Naive thymus-derived CD4-positive, alpha-beta T cell (primary cell): ENCODE results near the gene DONSON. TPM values are rescaled to one million over a fixed set of nuclear protein-coding genes. Genes with fewer than 3 reads are reported as not detected.
A peak's percentile ranks its signal among the peaks of the same experiment; 100 is the strongest.

Source experiments
- ATAC-seq: fragments of 150-1000 bp; cut with Tn5 transposase; 2 replicates; pipeline ENCODE4 v1.10.0; 2021; ENCODE audit warnings: mild to moderate bottlenecking, moderate library complexity
- CTCF ChIA-PET: fragments of 350-600 bp; sonication (Branson Sonifier 250); formaldehyde crosslinking; loops from one replicate; lab custom pipeline; 2021; ENCODE audit warnings: antibody characterized with exemption; lab: Charles Lee
- POLR2A ChIA-PET: fragments of 350-600 bp; sonication (Branson Sonifier 250); formaldehyde crosslinking; loops from one replicate; lab custom pipeline; 2021; ENCODE audit warnings: antibody characterized with exemption, inconsistent platforms; lab: Charles Lee
- DNase-seq, 9 donors: peaks; one replicate each; pipeline versions ENCODE4 v3.0.0 to v3.0.0-alpha.2; 2020 to 2022; ENCODE audit warnings: mixed read lengths in 1 of 9
- H3K27ac ChIP-seq: one replicate; pipeline ENCODE4 v1.7.0; 2013; ENCODE audit warnings: mild to moderate bottlenecking, low read depth, low read length, moderate library complexity
- H3K27me3 ChIP-seq, 2 donors: one replicate each; pipeline ENCODE4 v1.7.0; 2013; ENCODE audit warnings: low read length in 2 of 2, mild to moderate bottlenecking in 2 of 2, moderate library complexity in 2 of 2; ENCODE audit not compliant: control insufficient read depth in 2 of 2, insufficient read depth in 2 of 2
- H3K36me3 ChIP-seq, 3 experiments: 1 replicate in 2 of 3; 2 replicates in 1 of 3; pipeline ENCODE4 v1.7.0; 2013; ENCODE audit warnings: low read length in 3 of 3, mild to moderate bottlenecking in 3 of 3, moderate library complexity in 1 of 3; ENCODE audit not compliant: insufficient read depth in 3 of 3, control insufficient read depth in 2 of 3
- H3K4me1 ChIP-seq, 2 donors: one replicate each; pipeline ENCODE4 v1.7.0; 2013; ENCODE audit warnings: low read length in 2 of 2, mild to moderate bottlenecking in 2 of 2, moderate library complexity in 1 of 2; ENCODE audit not compliant: control insufficient read depth in 2 of 2, insufficient read depth in 2 of 2
- H3K4me3 ChIP-seq: 2 replicates; pipeline ENCODE4 v1.7.0; 2013; ENCODE audit warnings: mild to moderate bottlenecking, low read length
- H3K9me3 ChIP-seq, 3 experiments: 1 replicate in 2 of 3; 2 replicates in 1 of 3; pipeline ENCODE4 v1.7.0; 2013; ENCODE audit warnings: low read length in 3 of 3; ENCODE audit not compliant: control insufficient read depth in 2 of 3
- H3K27ac Mint-ChIP-seq, 9 donors: one replicate each; pipeline ENCODE4 v1.8.0; 2020 to 2022; ENCODE audit warnings: mixed read lengths in 9 of 9, mild to moderate bottlenecking in 8 of 9, moderate library complexity in 5 of 9, inconsistent platforms in 2 of 9
- H3K27me3 Mint-ChIP-seq, 5 donors: one replicate each; pipeline ENCODE4 v1.8.0; 2021 to 2022; ENCODE audit warnings: mixed read lengths in 5 of 5, mild to moderate bottlenecking in 1 of 5
- H3K36me3 Mint-ChIP-seq, 5 donors: one replicate each; pipeline ENCODE4 v1.8.0; 2020 to 2022; ENCODE audit warnings: mixed read lengths in 5 of 5, mild to moderate bottlenecking in 3 of 5, inconsistent platforms in 1 of 5
- H3K4me1 Mint-ChIP-seq, 7 donors: one replicate each; pipeline ENCODE4 v1.8.0; 2020 to 2022; ENCODE audit warnings: mixed read lengths in 7 of 7, mild to moderate bottlenecking in 3 of 7, inconsistent platforms in 1 of 7
- H3K4me3 Mint-ChIP-seq, 10 donors: one replicate each; pipeline ENCODE4 v1.8.0; 2020 to 2022; ENCODE audit warnings: mild to moderate bottlenecking in 10 of 10, mixed read lengths in 10 of 10, moderate library complexity in 6 of 10, inconsistent platforms in 2 of 10
- H3K9me3 Mint-ChIP-seq, 11 donors: one replicate each; pipeline ENCODE4 v1.8.0; 2020 to 2022; ENCODE audit warnings: mixed read lengths in 11 of 11, mild to moderate bottlenecking in 4 of 11, inconsistent platforms in 1 of 11, moderate library complexity in 1 of 11
- intact Hi-C, 2 donors: fragments of 100-400 bp; cut with micrococcal nuclease; formaldehyde crosslinking; loops; one replicate each; pipeline ENCODE4 v1.15.1; 2023
- polyA plus RNA-seq, 2 donors: library from polyadenylated mRNA; unstranded; fragments of 300-500 nt; fragmentation: Illumina TruSeq; gene quantifications; one replicate each; pipeline ENCODE4 v1.2.3, GENCODE V29; 2021
- total RNA-seq, 6 experiments: library from RNA in 5 of 6; stranded (reverse) in 5 of 6; gene quantifications; 1 replicate in 5 of 6; 2 replicates in 1 of 6; pipeline ENCODE4 v1.2.3 and lab custom pipeline; 2021 to 2026

Gene DONSON
- total and polyA plus RNA-seq, 7 experiments from 2014 or later, result 4.2 to 30.8 (median 9.6) TPM

GRCh38 chr21:33568448-33568847 lies 20.0 kb downstream of the DONSON start:
- intact Hi-C loops, result no loop called here
- peaks cover 14 to 56% (median 25%) of the 10 kb centered on the region in 3 experiments for H3K36me3 ChIP-seq
- ATAC-seq (no peak), DNase-seq (no peak)
- ChIA-PET POLR2A (no interaction called here), CTCF (no interaction called here)
- no peaks in the 10 kb centered on the region for H3K9me3 ChIP-seq
- Mint-ChIP-seq H3K27me3 (no peaks in the 10 kb centered on the region), H3K36me3 (peaks cover 0 to 29% (median 16%) of the 10 kb centered on the region in 5 donors), H3K4me3 (no peak overlapping the region), H3K9me3 (peaks cover 0 to 2% (median 0%) of the 10 kb centered on the region in 11 donors), H3K4me1 (peaks cover 9 to 41% (median 22%) of the 10 kb centered on the region in 7 donors), H3K27ac (peak overlapping the region in 2 of 9 donors; percentile 15 to 71)
- H3K4me1 ChIP-seq, result no peaks in the 10 kb centered on the region
- H3K27ac ChIP-seq, result no peak overlapping the region
- no peaks in the 10 kb centered on the region for H3K27me3 ChIP-seq
- no peak overlapping the region for H3K4me3 ChIP-seq

GRCh38 chr21:33567914-33568313 lies 20.6 kb downstream of the DONSON start:
- Mint-ChIP-seq H3K9me3 (peaks cover 0 to 2% (median 0%) of the 10 kb centered on the region in 11 donors), H3K27me3 (no peaks in the 10 kb centered on the region), H3K36me3 (peaks cover 0 to 28% (median 14%) of the 10 kb centered on the region in 5 donors), H3K27ac (peak overlapping the region in 7 of 9 donors; percentile 10 to 71 (median 41)), H3K4me1 (peaks cover 9 to 47% (median 25%) of the 10 kb centered on the region in 7 donors), H3K4me3 (no peak overlapping the region)
- Histone ChIP-seq H3K36me3 (peaks cover 12 to 50% (median 25%) of the 10 kb centered on the region in 3 experiments), H3K4me3 (no peak overlapping the region), H3K27me3 (no peaks in the 10 kb centered on the region), H3K4me1 (no peaks in the 10 kb centered on the region), H3K27ac (no peak overlapping the region), H3K9me3 (no peaks in the 10 kb centered on the region)
- no peak for DNase-seq
- intact Hi-C loops, result loop anchor here in 1 of 2 donors (2.0 kb wide), 1 partner anchor 15 kb away; no protein-coding TSS in a partner anchor
- ChIA-PET CTCF (no interaction called here), POLR2A (no interaction called here)
- no peak for ATAC-seq

GRCh38 chr21:33566514-33566913 lies 22.0 kb downstream of the DONSON start:
- POLR2A ChIA-PET, result interaction anchor here (0.6 to 2.8 kb wide), 3 partner anchors 7 to 44 kb away, joined by 3 to 9 read pairs (median 4); no protein-coding TSS in a partner anchor
- Histone ChIP-seq H3K27me3 (no peaks in the 10 kb centered on the region), H3K27ac (no peak overlapping the region), H3K4me1 (no peaks in the 10 kb centered on the region), H3K9me3 (no peaks in the 10 kb centered on the region), H3K36me3 (peaks cover 16 to 40% (median 26%) of the 10 kb centered on the region in 3 experiments), H3K4me3 (no peak overlapping the region)
- ATAC-seq (no peak), DNase-seq (no peak)
- intact Hi-C loops, result loop anchor here in 1 of 2 donors (2.0 kb wide), 1 partner anchor 14 kb away; no protein-coding TSS in a partner anchor
- Mint-ChIP-seq H3K27ac (peak overlapping the region in 3 of 9 donors; percentile 25 to 38 (median 31)), H3K4me3 (no peak overlapping the region), H3K36me3 (peaks cover 0 to 27% (median 12%) of the 10 kb centered on the region in 5 donors), H3K27me3 (no peaks in the 10 kb centered on the region), H3K4me1 (peaks cover 11 to 53% (median 32%) of the 10 kb centered on the region in 7 donors), H3K9me3 (peaks cover 0 to 2% (median 0%) of the 10 kb centered on the region in 11 donors)
- CTCF ChIA-PET, result no interaction called here

- H3K4me3 Mint-ChIP-seq, result no peak overlapping the region
- POLR2A ChIA-PET, result interaction anchor here (1.0 kb wide), 1 partner anchor 11 kb away, joined by 3 read pairs; no protein-coding TSS in a partner anchor
- Histone ChIP-seq H3K36me3 (peaks cover 34 to 46% (median 41%) of the 10 kb centered on the region in 3 experiments), H3K4me3 (no peak overlapping the region), H3K27me3 (no peaks in the 10 kb centered on the region), H3K4me1 (peaks cover 0 to 10% of the 10 kb centered on the region in 2 donors), H3K9me3 (no peaks in the 10 kb centered on the region), H3K27ac (no peak overlapping the region)
- no peak for ATAC-seq
- no peaks in the 10 kb centered on the region for H3K9me3 Mint-ChIP-seq
- H3K36me3 Mint-ChIP-seq, result peaks cover 10 to 50% (median 35%) of the 10 kb centered on the region in 5 donors
- H3K4me1 Mint-ChIP-seq, result peaks cover 15 to 71% (median 56%) of the 10 kb centered on the region in 7 donors
- H3K27me3 Mint-ChIP-seq, result no peaks in the 10 kb centered on the region
- CTCF ChIA-PET, result interaction anchor here (0.6 kb wide), 1 partner anchor 1874 kb away, joined by 3 read pairs; no protein-coding TSS in a partner anchor
- H3K27ac Mint-ChIP-seq, result peak overlapping the region in 3 of 9 donors; percentile 12 to 62 (median 53)
- intact Hi-C loops, result loop anchor here in 1 of 2 donors (2.0 kb wide), 1 partner anchor 16 kb away; no protein-coding TSS in a partner anchor
- no peak for DNase-seq
These were observed 26.1 kb downstream of the DONSON start for GRCh38 chr21:33562389-33562788.

GRCh38 chr21:33561373-33561772 lies 27.1 kb downstream of the DONSON start:
- H3K9me3 Mint-ChIP-seq, result no peaks in the 10 kb centered on the region
- H3K4me3 Mint-ChIP-seq, result peak overlapping the region in 1 of 10 donors; percentile 17
- Histone ChIP-seq H3K4me1 (peaks cover under 1 to 10% of the 10 kb centered on the region in 2 donors), H3K27ac (no peak overlapping the region), H3K36me3 (peaks cover 34 to 47% (median 41%) of the 10 kb centered on the region in 3 experiments), H3K4me3 (no peak overlapping the region), H3K27me3 (no peaks in the 10 kb centered on the region), H3K9me3 (no peaks in the 10 kb centered on the region)
- H3K27ac Mint-ChIP-seq, result peak overlapping the region in 7 of 9 donors; percentile 9 to 52 (median 37)
- peaks cover 23 to 76% (median 66%) of the 10 kb centered on the region in 7 donors for H3K4me1 Mint-ChIP-seq
- POLR2A ChIA-PET, result no interaction called here
- no peaks in the 10 kb centered on the region for H3K27me3 Mint-ChIP-seq
- intact Hi-C loops, result no loop called here
- CTCF ChIA-PET, result no interaction called here
- no peak for ATAC-seq
- peaks cover 10 to 60% (median 44%) of the 10 kb centered on the region in 5 donors for H3K36me3 Mint-ChIP-seq
- no peak for DNase-seq

- Histone ChIP-seq H3K4me1 (peaks cover 4 to 14% of the 10 kb centered on the region in 2 donors), H3K27me3 (no peaks in the 10 kb centered on the region), H3K36me3 (peaks cover 34 to 50% (median 41%) of the 10 kb centered on the region in 3 experiments), H3K4me3 (no peak overlapping the region), H3K9me3 (no peaks in the 10 kb centered on the region), H3K27ac (no peak overlapping the region)
- peak overlapping the region in 1 of 10 donors; percentile 17 for H3K4me3 Mint-ChIP-seq
- H3K27ac Mint-ChIP-seq, result peak overlapping the region in 6 of 9 donors; percentile 18 to 52 (median 40)
- ATAC-seq (no peak), DNase-seq (no peak)
- H3K27me3 Mint-ChIP-seq, result no peaks in the 10 kb centered on the region
- CTCF ChIA-PET, result no interaction called here
- peaks cover 0 to 2% (median 0%) of the 10 kb centered on the region in 11 donors for H3K9me3 Mint-ChIP-seq
- H3K4me1 Mint-ChIP-seq, result peaks cover 26 to 77% (median 68%) of the 10 kb centered on the region in 7 donors
- POLR2A ChIA-PET, result no interaction called here
- intact Hi-C loops, result no loop called here
- H3K36me3 Mint-ChIP-seq, result peaks cover 13 to 64% (median 48%) of the 10 kb centered on the region in 5 donors
These were observed 27.5 kb downstream of the DONSON start for GRCh38 chr21:33560965-33561364.
